HCT116 (cell line): ENCODE measurements around the gene UBTD1. TPM values are rescaled to one million over a fixed set of nuclear protein-coding genes. Genes with fewer than 3 reads are reported as not detected.
A peak's percentile ranks its signal among the peaks of the same experiment; 100 is the strongest.

Source experiments
- ATAC-seq: fragments of 200-7000 bp; cut with Tn5 transposase; 2 replicates; pipeline ENCODE4 v1.9.1; 2020; ENCODE audit warnings: mild to moderate bottlenecking, moderate library complexity
- BruUV-seq: library from RNA; stranded (reverse); fragments of 400-500 nt; replicated peaks from 2 replicates; lab custom pipeline; 2021; lab: Mats Ljungman, UMichigan
- CTCF ChIA-PET: fragments of 300-600 bp; sonication (Branson Sonifier 250); formaldehyde crosslinking; loops from one replicate; lab custom pipeline; 2021; ENCODE audit warnings: antibody characterized with exemption; lab: Charles Lee
- POLR2A ChIA-PET: fragments of 300-600, 350-600 bp; sonication (Branson Sonifier 250); formaldehyde crosslinking; loops from one replicate; lab custom pipeline; 2021; ENCODE audit warnings: antibody characterized with exemption; lab: Charles Lee
- RAD21 ChIA-PET, 2 experiments: fragments of 300-600 bp; sonication (Branson Sonifier 250); formaldehyde crosslinking; loops; one replicate each; lab custom pipeline; 2023; ENCODE audit warnings: low total read pairs in 2 of 2; ENCODE audit not compliant: uncharacterized antibody in 2 of 2, unreplicated experiment in 2 of 2, low non-redundant PET in 1 of 2; lab: Charles Lee
- DNase-seq: peaks from one replicate; pipeline ENCODE4 v3.0.0-alpha.2; 2010; ENCODE audit warnings: low read depth, low spot score
- H2AFZ ChIP-seq: fragments of 200-600 bp; shearing (Covaris generic), sonication (generic); 2 replicates; pipeline ENCODE4 v1.6.1; 2017; ENCODE audit warnings: low read depth, mixed run types, mixed read lengths, antibody characterized with exemption, low read length; ENCODE audit not compliant: poor library complexity, severe bottlenecking
- H3K27ac ChIP-seq: 2 replicates; pipeline ENCODE4 v1.5.1; 2012; ENCODE audit warnings: low read depth, low read length
- H3K27me3 ChIP-seq: fragments of 200-600 bp; sonication (generic); 2 replicates; pipeline ENCODE4 v1.6.1; 2016; ENCODE audit warnings: mixed run types, low read length, mixed read lengths; ENCODE audit not compliant: insufficient read depth
- H3K36me3 ChIP-seq, 2 experiments: fragments of 200-500 bp in 1 of 2; fragments of 200-600 bp in 1 of 2; sonication (Bioruptor generic) in 1 of 2; sonication (generic) in 1 of 2; 2 replicates each; pipeline versions ENCODE4 v1.5.1 to v1.6.1; 2014 to 2016; ENCODE audit warnings: low read length in 2 of 2, inconsistent platforms in 1 of 2, mixed read lengths in 1 of 2, mixed run types in 1 of 2; ENCODE audit not compliant: insufficient read depth in 2 of 2, control insufficient read depth in 1 of 2
- H3K4me1 ChIP-seq, 2 experiments: fragments of 200-600 bp in 1 of 2; sonication (generic) in 1 of 2; 2 replicates each; pipeline versions ENCODE4 v1.5.1 to v1.6.1; 2012 to 2017; ENCODE audit warnings: low read length in 2 of 2, inconsistent platforms in 1 of 2, mild to moderate bottlenecking in 1 of 2, mixed read lengths in 1 of 2, mixed run types in 1 of 2, moderate library complexity in 1 of 2; ENCODE audit not compliant: insufficient read depth in 2 of 2, control insufficient read depth in 1 of 2
- H3K4me2 ChIP-seq: fragments of 200-600 bp; sonication (generic); 2 replicates; pipeline ENCODE4 v1.6.1; 2017; ENCODE audit warnings: mixed run types, low read length, mixed read lengths
- H3K4me3 ChIP-seq, 2 experiments: fragments of 200-600 bp in 1 of 2; sonication (generic) in 1 of 2; replicated peaks in 1 of 2; 2 replicates each; pipeline ENCODE4 v1.5.1; 2011 to 2016; ENCODE audit warnings: low read length in 2 of 2, control low read depth in 1 of 2, low read depth in 1 of 2, mild to moderate bottlenecking in 1 of 2, mixed read lengths in 1 of 2, mixed run types in 1 of 2
- H3K79me2 ChIP-seq: fragments of 200-600 bp; sonication (generic); 2 replicates; pipeline ENCODE4 v1.6.1; 2017; ENCODE audit warnings: mild to moderate bottlenecking, mixed run types, low read length, moderate library complexity, mixed read lengths; ENCODE audit not compliant: insufficient read depth
- H3K9ac ChIP-seq: fragments of 200-600 bp; sonication (generic); 2 replicates; pipeline ENCODE4 v1.6.1; 2016; ENCODE audit warnings: low read length, mixed read lengths
- H3K9me2 ChIP-seq: fragments of 200-600 bp; sonication (generic), shearing (Covaris generic); 2 replicates; pipeline ENCODE4 v1.6.1; 2017; ENCODE audit warnings: mixed run types, mild to moderate bottlenecking, moderate library complexity; ENCODE audit not compliant: insufficient read depth
- H3K9me3 ChIP-seq, 2 experiments: fragments of 200-500 bp in 1 of 2; fragments of 200-600 bp in 1 of 2; sonication (Bioruptor generic) in 1 of 2; sonication (generic) in 1 of 2; 2 replicates each; pipeline ENCODE4 v1.6.1; 2014 to 2017; ENCODE audit warnings: low read length in 2 of 2, mixed read lengths in 2 of 2, inconsistent platforms in 1 of 2, low read depth in 1 of 2, mild to moderate bottlenecking in 1 of 2, mixed run types in 1 of 2, moderate library complexity in 1 of 2; ENCODE audit not compliant: control insufficient read depth in 1 of 2, insufficient read depth in 1 of 2
- H4K20me1 ChIP-seq: fragments of 200-600 bp; sonication (generic), shearing (Covaris generic); 2 replicates; pipeline ENCODE4 v1.6.1; 2017; ENCODE audit warnings: mixed run types, mild to moderate bottlenecking, moderate library complexity; ENCODE audit not compliant: insufficient read depth
- FOSL1 ChIP-seq: IDR thresholded peaks from 2 replicates; pipeline ENCODE4 v1.6.1; 2012; ENCODE audit warnings: low read depth
- RAD21 ChIP-seq: IDR thresholded peaks from 2 replicates; pipeline ENCODE4 v1.6.1; 2012; ENCODE audit warnings: low read depth, mild to moderate bottlenecking
- SIN3A ChIP-seq: IDR thresholded peaks from 2 replicates; pipeline ENCODE4 v1.6.1; 2012; ENCODE audit warnings: low read depth
- YY1 ChIP-seq: IDR thresholded peaks from 2 replicates; pipeline ENCODE4 v1.6.1; 2011; ENCODE audit warnings: low read length, low read depth, moderate library complexity, mild to moderate bottlenecking; ENCODE audit not compliant: insufficient replicate concordance; ENCODE audit errors: extremely low read depth
- ZNF274 ChIP-seq: fragments of 200-500 bp; sonication (Bioruptor generic); IDR thresholded peaks from 2 replicates; pipeline ENCODE4 v1.6.1; 2014; ENCODE audit warnings: mild to moderate bottlenecking, low read depth, low read length, inconsistent platforms
- intact Hi-C: fragments of 100-400 bp; cut with micrococcal nuclease; formaldehyde crosslinking; loops from 2 replicates; pipeline ENCODE4 v1.10.0; 2022
- total RNA-seq: library from RNA; stranded (reverse); gene quantifications from one replicate; pipeline ENCODE4 v1.2.1, GENCODE V29; 2021; ENCODE audit not compliant: unreplicated experiment
- TF ChIP-seq, protein P1 (sequence below): IDR thresholded peaks from 2 replicates; pipeline ENCODE4 v1.6.1; 2012
- TF ChIP-seq, protein P2 (sequence below): IDR thresholded peaks from 2 replicates; pipeline ENCODE4 v1.6.1; 2012; ENCODE audit warnings: low read depth
- TF ChIP-seq, protein P3 (sequence below), 3 experiments: fragments of 200-600 bp in 1 of 3; sonication (generic) in 1 of 3; IDR thresholded peaks in 2 of 3; conservative IDR thresholded peaks in 1 of 3; 2 replicates each; pipeline ENCODE4 v1.5.1; 2012 to 2017; ENCODE audit warnings: low read depth in 2 of 3, low read length in 2 of 3, antibody characterized with exemption in 1 of 3, borderline replicate concordance in 1 of 3, control low read depth in 1 of 3, mild to moderate bottlenecking in 1 of 3, mixed read lengths in 1 of 3, mixed run types in 1 of 3, moderate library complexity in 1 of 3; ENCODE audit not compliant: insufficient read depth in 1 of 3

Gene UBTD1
- total RNA-seq, 1 experiment from 2014 or later, result 12.8 TPM

DNA sequence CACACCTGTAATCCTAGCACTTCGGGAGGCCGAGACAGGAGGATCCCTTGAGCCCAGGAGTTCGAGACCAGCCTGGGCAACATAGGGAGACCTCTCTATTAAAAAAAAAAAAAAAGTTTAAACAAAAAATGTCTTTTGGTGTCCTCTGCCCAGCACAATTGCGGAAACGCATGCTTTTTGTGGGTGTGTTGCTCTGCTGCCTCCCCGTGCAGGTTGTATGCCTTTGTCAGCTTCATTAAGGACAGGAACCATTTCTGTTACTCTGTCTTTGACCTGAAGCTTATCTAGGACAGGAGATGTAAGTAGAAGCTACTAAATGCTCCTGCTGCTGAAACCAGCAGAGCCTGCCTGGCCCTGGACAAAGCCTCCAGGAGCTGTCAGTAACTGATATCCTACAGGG lies 52.5 kb downstream of the UBTD1 start:
- Histone ChIP-seq H3K4me1 (peaks cover 10 to 27% of the 10 kb centered on the region in 2 experiments; a peak in 3 of 4 replicates), H3K9me3 (no peaks in the 10 kb centered on the region), H3K4me2 (no peak overlapping the region), H3K27me3 (no peaks in the 10 kb centered on the region), H3K79me2 (no peaks in the 10 kb centered on the region), H3K27ac (no peak overlapping the region), H3K9ac (no peak overlapping the region), H4K20me1 (no peaks in the 10 kb centered on the region), H3K36me3 (no peaks in the 10 kb centered on the region), H3K9me2 (no peaks in the 10 kb centered on the region), H2AFZ (no peak overlapping the region), H3K4me3 (no peak overlapping the region)
- ATAC-seq (no peak), DNase-seq (no peak)
- TF ChIP-seq YY1 (no peak), ZNF274 (no peak)
- TF ChIP-seq, protein P1, sequence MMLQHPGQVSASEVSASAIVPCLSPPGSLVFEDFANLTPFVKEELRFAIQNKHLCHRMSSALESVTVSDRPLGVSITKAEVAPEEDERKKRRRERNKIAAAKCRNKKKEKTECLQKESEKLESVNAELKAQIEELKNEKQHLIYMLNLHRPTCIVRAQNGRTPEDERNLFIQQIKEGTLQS, result no peak
- POLR2A ChIA-PET, result no interaction called here
- RAD21 ChIA-PET, result no interaction called here
- intact Hi-C loops, result no loop called here
- CTCF ChIA-PET, result interaction anchor here (1.5 kb wide), 1 partner anchor 21 kb away, joined by 7 read pairs; the partner anchor contains the start of gene ANKRD2
- BruUV-seq, result no TSS peak

DNA sequence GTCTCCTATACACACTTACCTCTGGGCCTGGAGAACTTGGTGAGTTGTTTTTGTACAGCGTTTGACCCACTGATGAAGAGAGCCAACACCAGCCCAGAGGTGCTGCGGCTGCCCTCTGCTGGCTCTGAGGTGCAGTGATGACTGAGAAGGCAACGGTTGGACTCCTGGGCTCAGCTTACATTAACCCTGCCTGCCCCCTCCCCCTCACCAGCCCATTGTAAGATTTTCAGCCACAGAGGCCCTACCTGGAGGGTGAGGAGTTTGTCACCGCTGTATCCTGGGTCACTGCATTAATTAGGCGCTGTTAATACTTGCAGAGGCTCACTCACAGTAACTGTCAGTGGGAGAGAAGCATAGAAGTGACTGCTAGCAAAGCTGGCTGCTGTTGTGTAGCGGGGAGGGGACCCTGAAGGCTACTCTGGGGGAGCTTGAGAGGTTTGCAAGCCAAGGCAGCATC lies 54.9 kb downstream of the UBTD1 start:
- intact Hi-C loops, result loop anchor here (1.0 to 2.0 kb wide), 3 partner anchors 18 to 147 kb away; no protein-coding TSS in a partner anchor
- POLR2A ChIA-PET, result no interaction called here
- 0 out of 2 replicates have a peak overlapping the region, but pooled peaks have one; percentile 7 for H3K27ac ChIP-seq

More for the DNA sequence above, 54.9 kb downstream of the UBTD1 start:
- no peaks in the 10 kb centered on the region for H3K27me3 ChIP-seq
- DNase-seq, result no peak
- ChIA-PET RAD21 (interaction anchor here (0.5 to 1.9 kb wide), 3 partner anchors 12 to 90 kb away, joined by 3 to 4 read pairs (median 4); partner anchors contain the start of gene ANKRD2 (in 1 of the 2)), CTCF (interaction anchor here (0.7 to 2.8 kb wide), 15 partner anchors 10 to 90 kb away, joined by 3 to 20 read pairs (median 5); partner anchors contain the start of genes ANKRD2 and HOGA1)
- H3K36me3 ChIP-seq, result no peaks in the 10 kb centered on the region
- no TSS peak for BruUV-seq
- H3K4me1 ChIP-seq, result peaks cover 10 to 27% of the 10 kb centered on the region in 2 experiments; a peak in 3 of 4 replicates
- no peak for TF ChIP-seq FOSL1
- peak; percentile 39 for TF ChIP-seq YY1
- TF ChIP-seq, protein P2, sequence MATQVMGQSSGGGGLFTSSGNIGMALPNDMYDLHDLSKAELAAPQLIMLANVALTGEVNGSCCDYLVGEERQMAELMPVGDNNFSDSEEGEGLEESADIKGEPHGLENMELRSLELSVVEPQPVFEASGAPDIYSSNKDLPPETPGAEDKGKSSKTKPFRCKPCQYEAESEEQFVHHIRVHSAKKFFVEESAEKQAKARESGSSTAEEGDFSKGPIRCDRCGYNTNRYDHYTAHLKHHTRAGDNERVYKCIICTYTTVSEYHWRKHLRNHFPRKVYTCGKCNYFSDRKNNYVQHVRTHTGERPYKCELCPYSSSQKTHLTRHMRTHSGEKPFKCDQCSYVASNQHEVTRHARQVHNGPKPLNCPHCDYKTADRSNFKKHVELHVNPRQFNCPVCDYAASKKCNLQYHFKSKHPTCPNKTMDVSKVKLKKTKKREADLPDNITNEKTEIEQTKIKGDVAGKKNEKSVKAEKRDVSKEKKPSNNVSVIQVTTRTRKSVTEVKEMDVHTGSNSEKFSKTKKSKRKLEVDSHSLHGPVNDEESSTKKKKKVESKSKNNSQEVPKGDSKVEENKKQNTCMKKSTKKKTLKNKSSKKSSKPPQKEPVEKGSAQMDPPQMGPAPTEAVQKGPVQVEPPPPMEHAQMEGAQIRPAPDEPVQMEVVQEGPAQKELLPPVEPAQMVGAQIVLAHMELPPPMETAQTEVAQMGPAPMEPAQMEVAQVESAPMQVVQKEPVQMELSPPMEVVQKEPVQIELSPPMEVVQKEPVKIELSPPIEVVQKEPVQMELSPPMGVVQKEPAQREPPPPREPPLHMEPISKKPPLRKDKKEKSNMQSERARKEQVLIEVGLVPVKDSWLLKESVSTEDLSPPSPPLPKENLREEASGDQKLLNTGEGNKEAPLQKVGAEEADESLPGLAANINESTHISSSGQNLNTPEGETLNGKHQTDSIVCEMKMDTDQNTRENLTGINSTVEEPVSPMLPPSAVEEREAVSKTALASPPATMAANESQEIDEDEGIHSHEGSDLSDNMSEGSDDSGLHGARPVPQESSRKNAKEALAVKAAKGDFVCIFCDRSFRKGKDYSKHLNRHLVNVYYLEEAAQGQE, result no peak
- TF ChIP-seq, protein P3, sequence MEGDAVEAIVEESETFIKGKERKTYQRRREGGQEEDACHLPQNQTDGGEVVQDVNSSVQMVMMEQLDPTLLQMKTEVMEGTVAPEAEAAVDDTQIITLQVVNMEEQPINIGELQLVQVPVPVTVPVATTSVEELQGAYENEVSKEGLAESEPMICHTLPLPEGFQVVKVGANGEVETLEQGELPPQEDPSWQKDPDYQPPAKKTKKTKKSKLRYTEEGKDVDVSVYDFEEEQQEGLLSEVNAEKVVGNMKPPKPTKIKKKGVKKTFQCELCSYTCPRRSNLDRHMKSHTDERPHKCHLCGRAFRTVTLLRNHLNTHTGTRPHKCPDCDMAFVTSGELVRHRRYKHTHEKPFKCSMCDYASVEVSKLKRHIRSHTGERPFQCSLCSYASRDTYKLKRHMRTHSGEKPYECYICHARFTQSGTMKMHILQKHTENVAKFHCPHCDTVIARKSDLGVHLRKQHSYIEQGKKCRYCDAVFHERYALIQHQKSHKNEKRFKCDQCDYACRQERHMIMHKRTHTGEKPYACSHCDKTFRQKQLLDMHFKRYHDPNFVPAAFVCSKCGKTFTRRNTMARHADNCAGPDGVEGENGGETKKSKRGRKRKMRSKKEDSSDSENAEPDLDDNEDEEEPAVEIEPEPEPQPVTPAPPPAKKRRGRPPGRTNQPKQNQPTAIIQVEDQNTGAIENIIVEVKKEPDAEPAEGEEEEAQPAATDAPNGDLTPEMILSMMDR (IDR thresholded peaks at IDR 0.05 in 2 of 3, conservative IDR thresholded peaks at IDR 0.05 in 1 of 3; ENCODE audit: borderline replicate concordance in 1 of 3, insufficient read depth in 1 of 3, low read depth in 2 of 3, low read length in 2 of 3), result peak; percentile 89 to 94 (median 93)
- TF ChIP-seq RAD21, result peak; percentile 94
- no peak for TF ChIP-seq SIN3A
- ATAC-seq, result peak; percentile 99
- H4K20me1 ChIP-seq, result no peaks in the 10 kb centered on the region
- no peaks in the 10 kb centered on the region for H3K9me3 ChIP-seq
- no peaks in the 10 kb centered on the region for H3K9me2 ChIP-seq
- H2AFZ ChIP-seq, result no peak overlapping the region
- H3K4me3 ChIP-seq, result no peak overlapping the region
- no peak overlapping the region for H3K9ac ChIP-seq
- H3K4me2 ChIP-seq, result peak overlapping the region; percentile 31
- no peaks in the 10 kb centered on the region for H3K79me2 ChIP-seq
